Liver (tissue), 9 donors: ENCODE measurements around the gene FBXW4. TPM values are rescaled to one million over a fixed set of nuclear protein-coding genes. Genes with fewer than 3 reads are reported as not detected.
"Not testable (repeated sequence)": the region's sequence is repeated elsewhere in the genome, so short reads cannot be mapped to it uniquely, and the experiment has no call there.

Source experiments
- DNase-seq: peaks from one replicate; pipeline ENCODE4 v3.0.0-alpha.2; 2017; ENCODE audit warnings: low spot score
- H3K27ac ChIP-seq, 2 donors: one replicate each; pipeline ENCODE4 v1.7.0; 2013; ENCODE audit warnings: inconsistent platforms in 2 of 2, low read length in 2 of 2, control low read depth in 1 of 2, low read depth in 1 of 2, mild to moderate bottlenecking in 1 of 2
- H3K27me3 ChIP-seq, 4 donors: one replicate each; pipeline versions ENCODE4 v1.6.1 to v1.7.0; 2013; ENCODE audit warnings: low read length in 3 of 4, inconsistent platforms in 1 of 4, mild to moderate bottlenecking in 1 of 4, moderate library complexity in 1 of 4; ENCODE audit not compliant: control insufficient read depth in 4 of 4, insufficient read depth in 4 of 4
- H3K36me3 ChIP-seq, 4 donors: one replicate each; pipeline versions ENCODE4 v1.6.1 to v1.7.0; 2013; ENCODE audit warnings: low read length in 3 of 4, mild to moderate bottlenecking in 3 of 4, low read depth in 1 of 4, moderate library complexity in 1 of 4; ENCODE audit not compliant: control insufficient read depth in 4 of 4, insufficient read depth in 3 of 4
- H3K4me1 ChIP-seq, 4 donors: one replicate each; pipeline versions ENCODE4 v1.6.1 to v1.7.0; 2013; ENCODE audit warnings: low read length in 3 of 4, mild to moderate bottlenecking in 3 of 4, moderate library complexity in 1 of 4; ENCODE audit not compliant: control insufficient read depth in 4 of 4, insufficient read depth in 4 of 4
- H3K4me3 ChIP-seq, 3 donors: one replicate each; pipeline versions ENCODE4 v1.6.1 to v1.7.0; 2013; ENCODE audit warnings: low read length in 3 of 3, control low read depth in 1 of 3, low read depth in 1 of 3, mild to moderate bottlenecking in 1 of 3
- H3K9ac ChIP-seq, 2 donors: one replicate each; pipeline ENCODE4 v1.7.0; 2013; ENCODE audit warnings: low read length in 2 of 2, mild to moderate bottlenecking in 2 of 2, moderate library complexity in 2 of 2, control low read depth in 1 of 2, low read depth in 1 of 2
- H3K9me3 ChIP-seq, 4 donors: one replicate each; pipeline versions ENCODE4 v1.6.1 to v1.7.0; 2013; ENCODE audit warnings: low read length in 3 of 4; ENCODE audit not compliant: control insufficient read depth in 4 of 4
- EGR1 ChIP-seq, 2 donors: IDR thresholded peaks; 2 replicates each; pipeline ENCODE4 v1.6.1; 2016 to 2018; ENCODE audit warnings: antibody characterized with exemption in 2 of 2, low read depth in 2 of 2
- FOXA1 ChIP-seq: IDR thresholded peaks from 2 replicates; pipeline ENCODE4 v1.6.1; 2016; ENCODE audit warnings: antibody characterized with exemption
- GABPA ChIP-seq, 2 donors: IDR thresholded peaks in 1 of 2; conservative IDR thresholded peaks in 1 of 2; 2 replicates each; pipeline ENCODE4 v1.6.1; 2016; ENCODE audit warnings: antibody characterized with exemption in 2 of 2, mild to moderate bottlenecking in 1 of 2, moderate library complexity in 1 of 2
- HNF4A ChIP-seq, 2 donors: conservative IDR thresholded peaks; 2 replicates each; pipeline ENCODE4 v1.6.1; 2016; ENCODE audit warnings: antibody characterized with exemption in 2 of 2, mild to moderate bottlenecking in 2 of 2
- JUND ChIP-seq, 2 donors: IDR thresholded peaks; 2 replicates each; pipeline ENCODE4 v1.6.1; 2016; ENCODE audit warnings: antibody characterized with exemption in 2 of 2
- RAD21 ChIP-seq, 2 donors: IDR thresholded peaks; 2 replicates each; pipeline ENCODE4 v1.6.1; 2016; ENCODE audit warnings: antibody characterized with exemption in 2 of 2, mild to moderate bottlenecking in 2 of 2
- SP1 ChIP-seq: IDR thresholded peaks from 2 replicates; pipeline ENCODE4 v1.6.1; 2018; ENCODE audit warnings: antibody characterized with exemption, mild to moderate bottlenecking
- TAF1 ChIP-seq: conservative IDR thresholded peaks from 2 replicates; pipeline ENCODE4 v1.6.1; 2016; ENCODE audit warnings: antibody characterized with exemption, mild to moderate bottlenecking
- YY1 ChIP-seq: IDR thresholded peaks from 2 replicates; pipeline ENCODE4 v1.6.1; 2016; ENCODE audit warnings: antibody characterized with exemption, mild to moderate bottlenecking
- WGBS: extraction: QIAGEN DNeasy Blood & Tissue Kit; methylation state at CpG from one replicate; pipeline ENCODE4 v1.1.7; 2013; 5-methylcytosine and 5-hydroxymethylcytosine counted together
- polyA plus RNA-seq, 2 donors: library from polyadenylated mRNA; stranded (reverse) in 1 of 2; unstranded in 1 of 2; fragments of 200-250 nt in 1 of 2; fragments of >200 nt in 1 of 2; fragmentation: Nextera tagmentation in 1 of 2; extraction: Ambion mirVana in 1 of 2; gene quantifications; one replicate each; pipeline versions ENCODE4 v1.2.1 to v1.2.3, GENCODE V29; 2013 to 2015
- total RNA-seq, 2 donors: library from RNA; depleted of rRNA; stranded (reverse); fragments of >200 nt; gene quantifications; one replicate each; pipeline ENCODE4 v1.2.3, GENCODE V29; 2014
- TF ChIP-seq, protein P1 (sequence below): IDR thresholded peaks from 2 replicates; pipeline ENCODE4 v1.6.1; 2016; ENCODE audit warnings: antibody characterized with exemption
- TF ChIP-seq, protein P2 (sequence below): IDR thresholded peaks from 2 replicates; pipeline ENCODE4 v1.6.1; 2016; ENCODE audit warnings: antibody characterized with exemption
- TF ChIP-seq, protein P3 (sequence below): IDR thresholded peaks from 2 replicates; pipeline ENCODE4 v1.6.1; 2016; ENCODE audit warnings: antibody characterized with exemption
- TF ChIP-seq, protein P4 (sequence below): fragments of 150-350 bp; IDR thresholded peaks from 2 replicates; pipeline ENCODE4 v1.5.1; 2017; ENCODE audit warnings: improper control_type of control experiment, low read depth, low read length; ENCODE audit not compliant: missing input control
- donor health status: healthy.
- donor health status: healthy.
- donor health status: healthy.
- donor health status: healthy.
- donor health status: healthy.

The FBXW4 gene
- total and polyA plus RNA-seq, 4 donors, result 5.4 to 54.1 (median 20.5) TPM

DNA sequence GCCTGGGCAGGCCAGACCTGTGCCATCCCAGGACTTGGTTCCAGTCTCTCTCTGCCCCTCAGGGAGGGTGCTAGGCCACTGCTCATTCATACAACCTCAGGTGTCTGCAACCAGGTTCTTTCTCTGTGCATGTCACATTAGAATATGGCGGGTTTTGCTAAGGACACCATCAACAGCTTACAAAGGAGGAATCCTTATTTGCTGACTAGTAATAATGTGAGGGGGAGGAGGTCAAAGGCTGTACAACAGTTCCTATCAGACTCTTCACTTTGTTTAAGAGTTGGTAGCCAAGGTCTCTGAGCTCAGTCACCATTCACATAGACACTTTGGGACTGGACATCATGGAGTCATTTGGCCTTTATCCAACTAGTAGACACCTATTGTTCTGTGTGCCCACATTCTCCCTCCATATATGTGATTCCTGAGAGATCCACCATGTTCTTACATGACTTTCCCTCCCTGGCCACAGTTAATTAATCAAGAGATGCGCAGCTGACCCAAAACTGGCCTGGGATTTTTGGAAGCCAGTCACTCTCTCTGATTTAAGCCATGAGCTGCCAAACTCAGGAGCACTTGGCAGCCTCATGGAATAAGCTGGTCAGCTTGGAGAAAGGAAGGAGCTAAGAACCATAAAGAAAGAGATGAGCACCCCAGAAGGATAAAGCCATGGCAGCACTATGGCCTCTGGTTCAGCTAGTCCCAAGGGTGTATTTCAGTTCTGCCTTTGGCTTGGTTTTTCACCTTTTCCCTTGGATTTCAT lies 55.6 kb downstream of the FBXW4 start:
- Histone ChIP-seq H3K4me1 (no peaks in the 10 kb centered on the region), H3K9me3 (no peaks in the 10 kb centered on the region), H3K4me3 (no peak overlapping the region), H3K36me3 (peaks cover 0 to 22% (median 8%) of the 10 kb centered on the region in 4 donors), H3K9ac (no peak overlapping the region), H3K27ac (no peak overlapping the region), H3K27me3 (no peaks in the 10 kb centered on the region)
- DNase-seq, result peak; percentile 26
- TF ChIP-seq, protein P1, sequence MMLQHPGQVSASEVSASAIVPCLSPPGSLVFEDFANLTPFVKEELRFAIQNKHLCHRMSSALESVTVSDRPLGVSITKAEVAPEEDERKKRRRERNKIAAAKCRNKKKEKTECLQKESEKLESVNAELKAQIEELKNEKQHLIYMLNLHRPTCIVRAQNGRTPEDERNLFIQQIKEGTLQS, result no peak
- TF ChIP-seq, protein P2, sequence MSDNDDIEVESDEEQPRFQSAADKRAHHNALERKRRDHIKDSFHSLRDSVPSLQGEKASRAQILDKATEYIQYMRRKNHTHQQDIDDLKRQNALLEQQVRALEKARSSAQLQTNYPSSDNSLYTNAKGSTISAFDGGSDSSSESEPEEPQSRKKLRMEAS, result no peak
- 98% methylated on average over 2 of the region's 2 CpGs for WGBS

DNA sequence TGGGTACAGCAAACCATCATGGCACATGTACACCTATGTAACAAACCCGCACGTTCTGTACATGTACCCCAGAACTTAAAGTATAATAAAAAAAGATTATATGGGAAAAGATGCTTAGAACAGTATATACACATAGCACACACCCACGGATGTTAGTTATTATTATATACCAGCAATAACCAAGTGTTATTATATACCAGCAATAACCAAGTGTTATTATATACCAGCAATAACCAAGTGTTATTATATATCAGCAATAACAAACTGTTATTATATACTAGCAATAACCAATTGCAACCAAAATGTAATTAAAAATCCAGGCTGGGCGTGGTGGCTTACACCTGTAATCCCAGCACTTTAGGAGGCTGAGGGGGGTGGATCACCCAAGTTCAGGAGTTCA lies 61.5 kb downstream of the FBXW4 start:
- not testable (repeated sequence) for H3K9me3 ChIP-seq, DNase-seq, H3K27me3 ChIP-seq, H3K4me3 ChIP-seq, H3K4me1 ChIP-seq, H3K27ac ChIP-seq, H3K9ac ChIP-seq
- H3K36me3 ChIP-seq, result peaks cover 2 to 14% (median 5%) of the 10 kb centered on the region in 4 donors
- WGBS, result 94% methylated on average over 4 of the region's 4 CpGs

DNA sequence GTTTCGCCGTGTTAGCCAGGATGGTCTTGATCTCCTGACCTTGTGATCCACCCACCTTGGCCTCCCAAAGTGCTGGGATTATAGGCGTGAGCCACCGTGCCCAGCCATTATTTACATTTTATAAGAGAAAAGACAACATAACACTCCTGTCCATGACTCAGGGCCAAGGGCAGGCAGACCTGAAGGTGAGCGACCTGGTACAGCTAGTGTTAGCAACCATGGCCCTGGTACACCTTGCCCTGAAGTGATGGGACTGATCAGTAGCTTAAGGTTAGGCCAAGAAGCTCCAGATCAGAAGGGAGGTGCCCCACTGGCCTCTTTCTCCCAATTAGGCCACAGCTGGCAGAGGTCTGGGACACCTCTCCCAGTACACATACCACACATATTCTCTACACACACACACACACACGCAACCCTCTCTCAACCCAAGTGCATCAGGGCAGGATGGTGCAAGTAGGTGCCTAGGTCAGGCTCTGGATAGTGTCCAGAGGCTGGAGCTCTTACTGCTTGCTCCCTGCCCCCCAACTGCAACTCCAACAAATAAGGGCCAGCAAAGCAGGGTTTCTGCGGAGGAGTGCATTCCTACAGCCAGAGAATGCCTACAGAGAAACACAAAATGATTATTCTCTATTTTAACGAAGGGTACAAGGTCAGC lies 63.0 kb downstream of the FBXW4 start:
- Histone ChIP-seq H3K4me3 (no peak overlapping the region), H3K36me3 (peaks cover 0 to 12% (median 1%) of the 10 kb centered on the region in 4 donors), H3K9ac (no peak overlapping the region), H3K9me3 (no peaks in the 10 kb centered on the region), H3K4me1 (no peaks in the 10 kb centered on the region), H3K27me3 (no peaks in the 10 kb centered on the region), H3K27ac (no peak overlapping the region)
- TF ChIP-seq RAD21 (IDR thresholded peaks at IDR 0.05) (no peak), EGR1 (IDR thresholded peaks at IDR 0.05; ENCODE audit: low read depth in 2 of 2) (no peak), GABPA (IDR thresholded peaks at IDR 0.05 in 1 of 2, conservative IDR thresholded peaks at IDR 0.05 in 1 of 2) (no peak), JUND (IDR thresholded peaks at IDR 0.05) (no peak), TAF1 (no peak)
- TF ChIP-seq, protein P3, sequence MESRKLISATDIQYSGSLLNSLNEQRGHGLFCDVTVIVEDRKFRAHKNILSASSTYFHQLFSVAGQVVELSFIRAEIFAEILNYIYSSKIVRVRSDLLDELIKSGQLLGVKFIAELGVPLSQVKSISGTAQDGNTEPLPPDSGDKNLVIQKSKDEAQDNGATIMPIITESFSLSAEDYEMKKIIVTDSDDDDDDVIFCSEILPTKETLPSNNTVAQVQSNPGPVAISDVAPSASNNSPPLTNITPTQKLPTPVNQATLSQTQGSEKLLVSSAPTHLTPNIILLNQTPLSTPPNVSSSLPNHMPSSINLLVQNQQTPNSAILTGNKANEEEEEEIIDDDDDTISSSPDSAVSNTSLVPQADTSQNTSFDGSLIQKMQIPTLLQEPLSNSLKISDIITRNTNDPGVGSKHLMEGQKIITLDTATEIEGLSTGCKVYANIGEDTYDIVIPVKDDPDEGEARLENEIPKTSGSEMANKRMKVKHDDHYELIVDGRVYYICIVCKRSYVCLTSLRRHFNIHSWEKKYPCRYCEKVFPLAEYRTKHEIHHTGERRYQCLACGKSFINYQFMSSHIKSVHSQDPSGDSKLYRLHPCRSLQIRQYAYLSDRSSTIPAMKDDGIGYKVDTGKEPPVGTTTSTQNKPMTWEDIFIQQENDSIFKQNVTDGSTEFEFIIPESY, result no peak
- WGBS, result 77% methylated on average over 8 of the region's 8 CpGs
- DNase-seq, result no peak

DNA sequence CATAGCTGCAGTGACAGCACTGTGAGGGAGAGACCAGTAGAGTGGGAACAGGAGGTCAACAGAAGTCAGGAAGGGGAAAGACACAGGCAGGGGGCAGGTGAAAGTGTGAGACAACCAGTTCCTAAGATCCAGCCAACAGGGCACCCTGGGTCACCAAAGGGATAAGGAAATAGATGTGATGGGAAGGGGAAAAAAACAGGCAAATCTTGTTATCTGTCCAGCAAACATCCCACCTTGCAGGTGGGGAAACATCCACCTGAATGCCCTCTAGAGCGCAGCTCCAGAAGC lies 64.4 kb downstream of the FBXW4 start:
- WGBS, result 96% methylated on average over 1 of the region's 1 CpG
- no peak for DNase-seq
- Histone ChIP-seq H3K36me3 (peaks cover 0 to 16% (median 1%) of the 10 kb centered on the region in 4 donors), H3K4me1 (no peaks in the 10 kb centered on the region), H3K4me3 (no peak overlapping the region), H3K27me3 (no peaks in the 10 kb centered on the region), H3K27ac (no peak overlapping the region), H3K9ac (no peak overlapping the region), H3K9me3 (no peaks in the 10 kb centered on the region)
- TF ChIP-seq, protein P1, result no peak
- TF ChIP-seq EGR1 (IDR thresholded peaks at IDR 0.05; ENCODE audit: low read depth in 2 of 2) (no peak), HNF4A (conservative IDR thresholded peaks at IDR 0.05) (no peak), SP1 (no peak), JUND (IDR thresholded peaks at IDR 0.05) (no peak), RAD21 (IDR thresholded peaks at IDR 0.05) (no peak), FOXA1 (no peak), YY1 (no peak)
- TF ChIP-seq, protein P2, result no peak
- TF ChIP-seq, protein P3, result no peak
- TF ChIP-seq, protein P4, sequence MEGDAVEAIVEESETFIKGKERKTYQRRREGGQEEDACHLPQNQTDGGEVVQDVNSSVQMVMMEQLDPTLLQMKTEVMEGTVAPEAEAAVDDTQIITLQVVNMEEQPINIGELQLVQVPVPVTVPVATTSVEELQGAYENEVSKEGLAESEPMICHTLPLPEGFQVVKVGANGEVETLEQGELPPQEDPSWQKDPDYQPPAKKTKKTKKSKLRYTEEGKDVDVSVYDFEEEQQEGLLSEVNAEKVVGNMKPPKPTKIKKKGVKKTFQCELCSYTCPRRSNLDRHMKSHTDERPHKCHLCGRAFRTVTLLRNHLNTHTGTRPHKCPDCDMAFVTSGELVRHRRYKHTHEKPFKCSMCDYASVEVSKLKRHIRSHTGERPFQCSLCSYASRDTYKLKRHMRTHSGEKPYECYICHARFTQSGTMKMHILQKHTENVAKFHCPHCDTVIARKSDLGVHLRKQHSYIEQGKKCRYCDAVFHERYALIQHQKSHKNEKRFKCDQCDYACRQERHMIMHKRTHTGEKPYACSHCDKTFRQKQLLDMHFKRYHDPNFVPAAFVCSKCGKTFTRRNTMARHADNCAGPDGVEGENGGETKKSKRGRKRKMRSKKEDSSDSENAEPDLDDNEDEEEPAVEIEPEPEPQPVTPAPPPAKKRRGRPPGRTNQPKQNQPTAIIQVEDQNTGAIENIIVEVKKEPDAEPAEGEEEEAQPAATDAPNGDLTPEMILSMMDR, result no peak
